ENCODE results near the gene IER5.
"Not testable (repeated sequence)": the region's sequence is repeated elsewhere in the genome, so short reads cannot be mapped to it uniquely, and the experiment has no call there.

Gene IER5

GRCh38 chr1:181115971-181116370 is 27.5 kb downstream of the IER5 start:
- DNase-seq (ENCODE audit: low read depth in 2 of 2), result not testable (repeated sequence)

- no peak for DNase-seq (ENCODE audit: low read depth in 2 of 2)
Observed at GRCh38 chr1:181116819-181117390, 28.4 kb downstream of the IER5 start.

- DNase-seq (ENCODE audit: low read depth in 2 of 2), result no peak
Observed at GRCh38 chr1:181117648-181118449, 29.3 kb downstream of the IER5 start.

- no peak for DNase-seq (ENCODE audit: low read depth in 2 of 2)
Observed at GRCh38 chr1:181119093-181119989, 30.8 kb downstream of the IER5 start.

GRCh38 chr1:181120924-181121323 is 32.4 kb downstream of the IER5 start:
- no peak for DNase-seq (ENCODE audit: low read depth in 2 of 2)

GRCh38 chr1:181121498-181121897 is 33.0 kb downstream of the IER5 start:
- DNase-seq (ENCODE audit: low read depth in 2 of 2), result no peak

- no peak for DNase-seq (ENCODE audit: low read depth in 2 of 2)
Observed at GRCh38 chr1:181122222-181122621, 33.7 kb downstream of the IER5 start.

GRCh38 chr1:181123173-181123572 is 34.7 kb downstream of the IER5 start:
- DNase-seq (ENCODE audit: low read depth in 2 of 2), result no peak

- DNase-seq (ENCODE audit: low read depth in 2 of 2), result no peak
Observed at GRCh38 chr1:181124291-181124751, 35.8 kb downstream of the IER5 start.

- no peak for DNase-seq (ENCODE audit: low read depth in 2 of 2)
Observed at GRCh38 chr1:181126289-181126688, 37.8 kb downstream of the IER5 start.

GRCh38 chr1:181126871-181127587 is 38.5 kb downstream of the IER5 start:
- DNase-seq (ENCODE audit: low read depth in 2 of 2), result no peak

- no peak for DNase-seq (ENCODE audit: low read depth in 2 of 2)
Observed at GRCh38 chr1:181127898-181128453, 39.5 kb downstream of the IER5 start.

GRCh38 chr1:181128592-181129497 is 40.3 kb downstream of the IER5 start:
- DNase-seq (ENCODE audit: low read depth in 2 of 2), result no peak

- DNase-seq (ENCODE audit: low read depth in 2 of 2), result no peak
Observed at GRCh38 chr1:181129771-181130606, 41.5 kb downstream of the IER5 start.

GRCh38 chr1:181131255-181131941 is 42.9 kb downstream of the IER5 start:
- no peak for DNase-seq (ENCODE audit: low read depth in 2 of 2)

GRCh38 chr1:181133441-181133951 is 45.0 kb downstream of the IER5 start:
- no peak for DNase-seq (ENCODE audit: low read depth in 2 of 2)

GRCh38 chr1:181133969-181134418 is 45.5 kb downstream of the IER5 start:
- no peak for DNase-seq (ENCODE audit: low read depth in 2 of 2)

All from stimulated activated CD4-positive, alpha-beta T cell treated with anti-CD3 and anti-CD28 coated beads, Interleukin-1b, Interleukin-23, amount 100 ng/mL, for 1 hour (primary cell).